ENCODE measurements around the gene STAT1.
"Not testable (repeated sequence)": the region's sequence is repeated elsewhere in the genome, so short reads cannot be mapped to it uniquely, and the experiment has no call there.

STAT1 gene

GRCh38 chr2:190965580-190966222, 48.3 kb downstream of the STAT1 start:
- in situ Hi-C loops (cut with HindIII; ENCODE audit: low sequenced_read_pairs) = no loop called here

DNA sequence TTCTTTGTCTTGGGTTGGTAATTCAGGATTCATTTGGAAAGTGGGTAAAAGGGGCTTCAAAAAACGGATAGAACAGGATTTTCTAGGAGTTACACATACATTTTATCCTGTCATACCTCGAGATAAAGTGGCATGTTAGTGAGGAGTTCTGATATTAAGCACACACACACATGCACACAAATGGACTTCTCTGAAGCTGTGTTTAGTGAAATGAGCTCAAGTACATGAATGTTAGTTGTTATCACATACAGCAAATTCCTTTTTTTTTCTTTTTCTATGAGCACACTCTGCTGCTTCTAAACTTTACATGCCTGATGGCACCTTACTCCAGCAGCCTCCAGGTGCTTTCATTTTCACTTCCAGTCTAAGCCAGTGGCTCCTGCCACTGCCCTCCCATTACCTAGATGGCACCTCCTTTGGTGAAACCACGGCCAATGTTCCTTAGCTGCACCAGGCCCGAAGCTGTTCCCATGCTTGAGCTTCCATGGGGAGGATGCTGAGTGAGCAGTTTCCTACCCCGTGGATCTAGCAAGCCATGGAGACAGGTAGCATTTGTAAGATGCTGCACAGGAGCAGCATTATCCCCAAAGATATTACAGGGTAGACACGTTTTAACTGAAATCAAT, 49.7 kb downstream of the STAT1 start:
- in situ Hi-C loops (cut with HindIII; ENCODE audit: low sequenced_read_pairs) = no loop called here

GRCh38 chr2:190963088-190963487, 50.9 kb downstream of the STAT1 start:
- in situ Hi-C loops (cut with HindIII; ENCODE audit: low sequenced_read_pairs) = no loop called here

DNA sequence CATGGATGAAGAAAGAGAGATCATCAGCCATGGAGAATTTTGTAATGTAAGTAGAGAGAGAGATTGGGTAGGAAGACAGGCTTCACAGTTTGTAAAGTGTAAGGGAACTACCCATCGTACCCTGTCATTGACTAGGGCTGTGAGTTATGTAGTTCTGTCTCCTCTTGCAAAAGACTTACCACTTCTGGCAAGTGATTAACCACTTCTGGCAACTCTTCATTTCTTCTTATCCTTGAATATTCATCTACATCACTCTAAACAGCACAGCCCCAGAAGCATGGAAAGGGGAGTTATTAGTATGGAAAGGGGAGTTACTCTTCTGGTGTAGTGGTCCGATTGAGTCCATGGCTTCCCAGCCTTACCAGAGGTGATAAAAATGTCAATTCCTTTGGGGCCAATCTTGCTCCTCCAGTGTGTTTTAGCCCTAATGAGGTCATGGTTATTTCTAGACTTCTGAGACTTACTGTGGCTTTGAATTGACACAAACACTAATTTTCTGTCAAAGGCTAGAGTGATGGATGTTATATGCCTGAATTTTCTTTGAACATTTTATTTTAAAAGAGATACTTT, 52.0 kb downstream of the STAT1 start:
- in situ Hi-C loops (cut with HindIII; ENCODE audit: low sequenced_read_pairs) = no loop called here

GRCh38 chr2:190961117-190961516, 52.9 kb downstream of the STAT1 start:
- in situ Hi-C loops (cut with HindIII; ENCODE audit: low sequenced_read_pairs) = not testable (repeated sequence)

DNA sequence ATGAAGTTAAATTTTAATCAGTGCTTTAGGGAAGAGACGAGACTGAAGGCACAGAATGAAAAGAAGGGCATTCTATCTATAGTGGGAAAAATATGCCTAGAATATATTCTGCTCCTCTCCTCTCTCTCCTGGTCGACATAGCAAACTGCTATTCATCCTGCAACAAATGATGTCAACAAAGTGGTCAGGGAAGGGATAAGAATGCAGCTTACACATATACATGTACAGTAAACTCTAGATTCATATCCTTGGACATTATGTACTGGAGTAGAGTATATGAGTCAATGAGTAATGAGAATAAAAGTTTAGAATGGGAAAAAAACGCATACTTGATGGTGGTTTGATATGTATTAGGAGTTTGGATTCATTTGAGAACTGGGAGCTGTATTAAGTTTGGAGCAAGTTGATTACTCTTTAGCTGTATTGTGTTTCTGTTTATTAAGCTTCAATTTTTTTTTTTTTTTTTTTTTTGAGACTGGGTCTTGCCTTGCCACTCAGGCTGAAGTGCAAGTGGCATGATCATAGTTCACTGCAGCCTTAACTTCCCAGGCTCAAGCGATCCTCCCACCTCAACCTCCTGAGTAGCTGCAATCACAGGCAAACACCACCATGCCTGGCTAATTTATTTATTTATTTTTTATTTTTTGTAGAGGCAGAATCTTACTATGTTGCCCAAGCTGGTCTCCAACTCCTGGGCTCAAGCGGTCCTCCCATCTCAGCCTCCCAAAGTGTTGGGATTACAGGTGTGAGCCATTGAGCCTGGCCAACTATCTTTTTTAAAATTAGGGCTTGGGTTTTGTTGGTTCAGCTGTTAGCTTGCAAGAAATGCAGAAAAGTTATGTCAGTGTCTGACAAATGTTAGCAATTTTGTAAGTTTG, 53.8 kb downstream of the STAT1 start:
- in situ Hi-C loops (cut with HindIII; ENCODE audit: low sequenced_read_pairs) = no loop called here

DNA sequence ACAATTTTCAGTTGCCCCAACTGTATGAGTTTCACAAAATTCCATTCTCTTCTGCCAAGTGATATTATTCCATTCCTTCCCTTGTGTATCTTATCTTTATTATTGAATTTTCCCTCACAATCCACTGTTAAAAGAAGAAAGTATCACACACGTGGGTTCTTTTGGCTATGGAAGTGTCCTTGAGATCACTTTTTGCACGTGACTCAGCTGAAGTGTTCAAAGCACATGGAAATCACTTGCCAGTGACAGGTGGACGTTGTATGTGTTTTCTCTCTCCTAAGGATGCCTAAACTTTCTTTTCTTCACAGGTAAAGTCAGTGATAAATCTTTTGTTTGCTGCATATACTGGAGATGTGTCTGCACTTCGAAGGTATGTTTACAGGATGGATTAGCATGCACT, 60.7 kb downstream of the STAT1 start:
- in situ Hi-C loops (cut with HindIII; ENCODE audit: low sequenced_read_pairs) = no loop called here

DNA sequence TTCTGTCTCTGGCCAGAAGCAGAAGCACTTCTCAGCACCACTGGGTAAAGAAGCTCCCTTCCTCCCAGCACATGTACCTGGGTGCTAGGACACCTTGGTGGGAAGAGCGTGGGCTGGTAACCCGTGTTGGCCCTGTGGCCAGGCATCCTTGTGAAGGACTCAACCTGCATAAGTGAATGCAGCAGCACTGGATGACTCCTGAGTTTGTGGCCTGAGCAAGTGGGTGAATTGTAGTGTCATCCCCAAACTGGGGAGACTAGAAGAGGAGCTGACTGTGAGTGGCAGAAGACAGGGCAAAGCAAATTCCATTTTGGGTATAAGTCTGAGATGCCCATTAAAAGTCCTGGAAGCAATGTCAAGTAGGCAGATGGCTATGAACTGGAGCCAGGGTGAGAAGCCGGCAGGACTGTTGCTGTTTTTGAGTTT, 63.4 kb downstream of the STAT1 start:
- in situ Hi-C loops (cut with HindIII; ENCODE audit: low sequenced_read_pairs) = no loop called here

DNA sequence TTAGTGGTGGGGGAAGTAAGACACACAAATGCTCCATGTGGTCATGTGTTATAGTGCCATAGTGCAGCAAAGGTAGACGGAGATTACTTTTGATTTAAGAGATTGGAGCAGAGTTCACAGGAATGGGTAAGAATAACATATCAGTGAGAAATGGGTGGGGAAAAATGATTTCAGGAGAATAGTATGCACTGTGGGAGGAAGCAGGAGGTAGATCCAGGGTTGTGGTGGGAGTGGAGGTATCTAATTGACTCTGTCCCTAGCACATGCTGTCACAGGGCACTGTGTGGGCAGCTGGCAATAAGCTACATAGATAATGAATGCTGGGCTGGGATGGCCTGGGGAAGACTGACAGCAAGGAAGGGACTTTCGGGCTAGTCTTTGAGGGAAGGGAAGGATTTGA, 65.3 kb downstream of the STAT1 start:
- in situ Hi-C loops (cut with HindIII; ENCODE audit: low sequenced_read_pairs) = no loop called here

GRCh38 chr2:190947711-190948251, 66.2 kb downstream of the STAT1 start:
- in situ Hi-C loops (cut with HindIII; ENCODE audit: low sequenced_read_pairs) = no loop called here

DNA sequence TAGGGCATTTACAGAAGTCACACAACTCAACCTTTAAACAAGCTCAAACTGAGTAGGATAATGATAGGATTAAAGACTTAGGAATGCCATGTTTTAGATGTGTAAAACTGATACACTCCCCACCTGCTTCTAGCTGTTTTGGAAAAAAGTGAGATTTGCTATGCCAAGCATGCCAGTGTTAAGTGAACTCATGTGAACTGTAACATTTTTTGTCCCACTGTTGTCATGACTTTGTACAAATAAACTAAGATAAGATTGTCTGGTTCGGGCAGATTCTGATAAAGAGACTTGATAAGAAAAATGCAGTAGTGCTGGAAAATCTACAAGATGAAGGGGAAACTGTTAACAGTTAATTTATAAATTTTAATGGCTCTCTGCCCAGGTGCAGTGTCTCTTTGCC, 66.8 kb downstream of the STAT1 start:
- in situ Hi-C loops (cut with HindIII; ENCODE audit: low sequenced_read_pairs) = no loop called here

- in situ Hi-C loops (cut with HindIII; ENCODE audit: low sequenced_read_pairs) = no loop called here
Measured at GRCh38 chr2:190943706-190944105, 70.3 kb downstream of the STAT1 start.

GRCh38 chr2:190942697-190943096, 71.3 kb downstream of the STAT1 start:
- in situ Hi-C loops (cut with HindIII; ENCODE audit: low sequenced_read_pairs) = no loop called here

GRCh38 chr2:190941571-190941970, 72.4 kb downstream of the STAT1 start:
- in situ Hi-C loops (cut with HindIII; ENCODE audit: low sequenced_read_pairs) = no loop called here

GRCh38 chr2:190940454-190940853, 73.5 kb downstream of the STAT1 start:
- in situ Hi-C loops (cut with HindIII; ENCODE audit: low sequenced_read_pairs) = no loop called here

DNA sequence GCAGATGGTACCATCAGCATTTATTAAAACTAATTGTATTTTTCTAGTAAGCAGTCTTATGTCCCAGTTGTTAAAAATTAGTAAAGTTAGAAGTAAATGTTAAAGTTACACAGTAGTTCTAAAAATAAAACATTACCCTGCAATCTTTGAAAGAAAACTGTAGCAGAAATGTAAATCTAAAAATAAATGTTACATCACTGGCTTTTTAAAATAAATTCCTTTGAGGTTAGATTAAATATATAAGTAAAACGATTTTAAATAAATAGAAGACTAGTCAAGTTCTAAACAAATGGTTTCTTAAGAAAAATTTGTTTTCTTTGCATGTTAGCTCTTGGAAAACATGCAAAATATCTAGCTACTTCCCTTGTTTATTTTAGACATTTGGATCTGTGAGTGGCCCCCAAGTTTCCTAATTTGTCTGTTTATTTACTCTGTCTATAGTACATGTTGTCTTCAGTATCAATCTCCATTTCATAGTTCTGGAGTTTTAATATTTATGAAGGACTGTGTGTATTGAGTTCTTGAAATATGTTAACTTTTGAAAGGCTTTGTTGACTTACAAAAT, 75.1 kb downstream of the STAT1 start:
- in situ Hi-C loops (cut with HindIII; ENCODE audit: low sequenced_read_pairs) = no loop called here

- in situ Hi-C loops (cut with HindIII; ENCODE audit: low sequenced_read_pairs) = no loop called here
Measured at GRCh38 chr2:190935054-190935453, 78.9 kb downstream of the STAT1 start.

DNA sequence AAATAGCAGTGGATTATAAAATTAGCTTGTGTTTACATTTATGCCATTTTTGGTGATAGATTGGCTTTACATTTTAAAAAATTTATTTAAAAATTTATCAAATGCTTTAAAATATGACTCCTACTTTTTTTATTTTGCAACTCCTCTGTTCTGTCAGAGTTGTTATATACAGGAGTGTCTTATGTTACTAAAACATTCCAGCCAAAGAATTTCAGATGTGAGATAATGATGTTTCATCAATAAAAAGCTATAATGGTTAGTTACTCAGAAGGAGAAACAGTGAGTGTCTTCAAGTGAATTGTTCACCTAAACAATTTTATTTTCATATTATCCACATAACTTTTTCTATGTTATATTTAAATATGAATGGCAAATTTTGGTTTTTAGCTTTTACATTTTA, 80.6 kb downstream of the STAT1 start:
- in situ Hi-C loops (cut with HindIII; ENCODE audit: low sequenced_read_pairs) = no loop called here

GRCh38 chr2:190932514-190932913, 81.5 kb downstream of the STAT1 start:
- in situ Hi-C loops (cut with HindIII; ENCODE audit: low sequenced_read_pairs) = no loop called here

DNA sequence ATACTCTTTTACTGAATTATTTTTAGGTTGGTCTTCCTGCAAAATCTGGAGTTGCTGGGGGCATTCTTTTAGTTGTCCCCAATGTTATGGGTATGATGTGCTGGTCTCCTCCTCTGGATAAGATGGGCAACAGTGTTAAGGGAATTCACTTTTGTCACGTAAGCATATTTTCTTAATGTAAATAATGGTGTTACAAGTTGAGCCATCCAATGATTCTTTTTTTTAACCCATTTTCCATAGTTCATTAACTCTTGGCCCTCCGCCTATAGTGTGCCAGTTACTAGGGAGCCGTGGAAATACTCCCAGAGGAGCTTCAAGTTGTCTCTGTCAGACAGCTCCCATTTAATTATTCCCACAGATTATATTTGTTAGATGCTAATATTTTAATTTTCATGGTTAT, 83.6 kb downstream of the STAT1 start:
- in situ Hi-C loops (cut with HindIII; ENCODE audit: low sequenced_read_pairs) = no loop called here

- in situ Hi-C loops (cut with HindIII; ENCODE audit: low sequenced_read_pairs) = no loop called here
Measured at GRCh38 chr2:190929919-190930318, 84.1 kb downstream of the STAT1 start.

Measured in endothelial cell of hepatic sinusoid (primary cell).